IPS-NIHi7 (cell line): ENCODE measurements around the gene CLEC4F.

Source experiments
- DNase-seq: peaks from one replicate; pipeline ENCODE4 v3.0.0; 2012; ENCODE audit warnings: mixed read lengths; ENCODE audit errors: extremely low spot score

CLEC4F gene

GRCh38 chr2:70820499-70820898 is at the start of gene CLEC4F:
Gene CLEC4F (minus strand): TSS chr2:70820599. CDS start chr2:70820523, 76 bp downstream.
- DNase-seq = no peak

DNA sequence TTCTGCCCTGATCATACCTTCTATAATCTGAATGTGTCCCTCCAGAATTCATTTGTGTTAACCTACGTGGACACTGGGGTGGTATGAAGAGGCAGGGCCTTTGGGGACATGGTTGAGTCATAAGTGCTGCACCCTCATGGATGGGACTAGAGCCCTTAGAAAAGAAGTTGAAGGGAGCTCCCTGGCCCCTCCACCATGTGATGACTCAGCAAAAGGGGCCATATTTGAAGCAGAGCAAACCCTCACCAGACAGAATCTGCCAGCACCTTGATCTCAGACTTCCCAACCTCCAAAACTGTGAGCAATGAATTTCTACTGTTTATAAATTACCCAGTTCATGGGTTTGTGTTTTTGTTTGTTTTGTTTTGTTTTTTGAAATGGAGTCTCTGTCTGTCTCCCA is 48.6 kb upstream of the CLEC4F start:
- DNase-seq = no peak

DNA sequence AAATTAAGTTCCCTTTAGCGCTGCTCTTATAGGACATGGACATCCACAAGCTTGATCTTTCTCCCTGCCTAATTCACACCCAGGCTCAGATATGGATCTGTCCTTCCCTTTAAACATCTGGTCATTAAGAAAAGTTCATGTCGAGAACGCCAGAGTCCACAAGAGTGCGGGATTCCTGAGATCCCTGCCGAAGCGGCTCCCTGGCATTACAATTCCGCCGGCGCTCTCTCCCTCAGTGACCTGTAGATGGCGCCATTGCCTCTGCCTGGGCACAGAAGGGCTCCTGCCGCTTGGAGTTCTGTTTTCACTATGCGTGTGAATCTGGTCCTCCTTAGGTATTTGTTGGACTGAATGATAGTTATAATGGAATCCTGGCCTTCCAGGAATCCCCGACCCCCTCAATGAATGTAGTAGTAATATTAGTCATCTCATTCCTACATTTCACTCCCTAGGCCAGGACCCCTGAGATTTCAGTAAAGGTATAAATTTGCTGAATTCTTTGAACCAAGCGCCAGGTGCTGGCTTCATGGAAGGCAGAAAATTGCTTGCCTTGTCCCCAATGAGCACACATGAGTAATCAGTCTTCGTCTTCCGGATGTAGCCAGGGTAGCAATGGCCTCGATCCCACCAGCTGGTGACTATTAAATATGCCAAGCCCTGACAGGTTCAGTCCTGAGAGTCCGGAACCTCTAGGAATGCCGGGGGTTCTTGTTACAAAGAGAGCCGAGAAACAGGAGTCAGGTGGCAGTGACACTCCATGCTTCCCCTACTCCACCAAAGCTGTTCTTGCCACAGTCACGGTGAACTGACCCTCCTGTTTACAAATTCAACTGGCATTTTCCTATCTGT is 41.6 kb upstream of the CLEC4F start:
- peak; percentile 96 for DNase-seq

DNA sequence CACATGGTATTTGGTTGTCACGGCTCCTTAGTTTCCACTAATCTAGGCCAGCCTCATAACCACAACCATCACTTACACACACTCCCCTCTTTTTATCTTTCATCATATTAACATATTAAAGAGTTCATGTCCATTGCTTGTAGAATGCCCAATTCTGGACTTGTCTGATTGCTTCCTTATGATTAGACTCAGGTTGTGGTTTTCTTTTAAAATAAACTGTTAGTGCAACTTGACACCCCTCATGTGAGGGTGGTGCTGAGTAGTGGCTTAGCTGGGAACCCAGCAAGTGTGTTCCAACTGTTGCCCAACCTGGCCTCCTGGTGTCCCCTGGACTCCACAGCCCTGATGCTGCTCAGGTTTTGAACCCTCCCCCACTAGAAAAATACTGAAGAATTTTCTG is 35.3 kb upstream of the CLEC4F start:
- DNase-seq = no peak

DNA sequence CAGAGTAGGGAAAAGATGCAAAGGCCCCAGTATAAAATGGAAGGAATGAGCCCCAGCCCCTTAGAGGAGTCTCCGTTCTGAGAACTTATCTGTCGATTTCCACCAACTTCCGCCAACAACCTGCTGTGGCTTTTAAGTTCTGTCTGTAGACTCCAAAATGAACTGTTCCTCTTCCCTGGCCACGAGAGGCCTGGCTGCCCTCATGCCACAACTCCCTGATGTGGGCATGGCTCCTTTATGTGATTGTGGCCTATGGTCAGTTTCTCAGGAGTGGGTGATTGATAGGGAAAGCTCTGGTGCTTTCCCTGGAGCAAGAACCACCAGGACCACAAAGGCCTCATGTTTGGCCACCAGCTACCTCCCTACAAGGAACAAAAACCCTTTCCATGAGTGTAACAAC is 34.0 kb upstream of the CLEC4F start:
- no peak for DNase-seq

- DNase-seq = no peak
These were observed 32.4 kb upstream of the CLEC4F start for GRCh38 chr2:70852824-70853223.

DNA sequence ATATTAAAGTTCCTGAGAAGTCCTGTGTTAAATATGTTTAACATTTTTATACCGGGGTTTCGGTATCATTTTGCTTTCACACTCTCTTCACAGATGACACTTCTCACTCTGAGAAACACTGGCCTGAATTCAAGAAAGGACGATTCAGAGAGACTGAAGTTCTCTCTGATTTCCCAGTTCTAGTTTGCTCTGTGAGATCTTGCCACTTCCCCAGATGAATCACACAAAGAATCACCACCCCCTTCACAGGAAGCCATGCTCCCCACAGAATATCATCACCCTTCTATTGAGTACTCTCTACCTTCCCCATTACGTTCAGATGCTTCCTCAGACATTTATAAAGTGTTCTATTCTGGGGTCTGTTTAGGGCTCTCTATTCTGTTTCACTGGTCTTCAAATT is 31.3 kb upstream of the CLEC4F start:
- no peak for DNase-seq

- DNase-seq = no peak
These were observed 30.5 kb upstream of the CLEC4F start for GRCh38 chr2:70850925-70851324.

GRCh38 chr2:70842401-70842800 is 22.0 kb upstream of the CLEC4F start:
- no peak for DNase-seq

GRCh38 chr2:70837980-70838925 is 17.9 kb upstream of the CLEC4F start:
- no peak for DNase-seq

DNA sequence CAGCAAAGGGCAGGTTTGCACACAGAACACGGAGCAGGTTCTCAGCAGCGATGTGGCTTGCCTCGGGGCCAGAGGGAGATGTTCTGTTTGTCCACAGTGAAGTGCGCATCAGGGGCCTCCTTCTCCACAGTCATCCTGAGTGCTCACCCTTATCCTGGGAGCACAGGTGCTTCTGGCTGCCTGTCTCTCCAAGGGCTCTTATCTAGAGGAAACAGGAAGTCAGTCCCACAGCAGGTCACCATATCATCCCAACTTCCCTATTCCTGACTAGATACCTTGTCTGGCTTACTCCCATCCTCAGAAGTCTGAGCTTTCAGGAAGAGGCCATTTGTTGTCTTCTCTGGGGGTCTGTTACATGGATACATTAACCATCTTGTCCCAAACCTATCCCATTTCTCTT is 15.2 kb upstream of the CLEC4F start, which contains the start of gene CD207:
TSS of gene CD207 (minus strand) at position 174 of the 400 bp plus-strand sequence. CDS start at position 134, 40 bp downstream.
- DNase-seq = no peak

DNA sequence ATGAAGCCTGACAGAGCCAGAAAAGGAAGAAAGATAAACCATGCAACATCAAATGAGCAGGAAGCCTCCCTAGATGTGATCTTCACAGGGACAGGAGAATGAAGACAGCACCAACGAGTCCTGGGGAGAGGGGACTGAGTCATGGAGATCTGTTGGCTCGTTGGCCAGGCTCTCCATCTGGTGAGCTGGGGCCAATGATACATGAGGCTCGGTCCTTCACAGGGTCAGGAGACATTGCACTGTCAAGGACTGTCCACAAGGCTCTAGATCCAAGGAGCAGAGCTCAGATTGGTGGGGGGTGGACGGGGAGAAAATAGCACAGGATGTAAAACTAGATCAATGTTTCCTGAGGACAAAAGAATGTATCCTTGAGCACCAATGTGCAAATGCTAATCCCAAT is 14.5 kb upstream of the CLEC4F start:
- DNase-seq = no peak

DNA sequence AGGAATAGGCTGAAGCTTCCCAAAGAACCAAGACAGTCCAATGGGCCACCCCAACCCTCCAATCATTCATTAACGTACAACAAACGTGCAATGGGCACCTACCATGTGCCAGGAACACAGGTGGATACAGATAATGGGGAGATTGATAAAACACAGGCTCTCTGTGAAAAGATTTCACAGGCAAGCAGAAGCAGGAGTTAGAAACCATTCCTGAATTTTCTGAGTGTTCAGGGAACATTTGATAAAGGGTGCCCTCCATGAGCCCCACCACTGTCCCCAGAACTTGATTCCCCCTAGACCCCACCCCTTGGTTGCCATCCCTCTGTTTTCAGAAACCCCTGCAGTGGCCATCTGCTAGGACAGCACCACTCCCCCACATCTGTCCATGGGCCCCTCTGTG is 13.7 kb upstream of the CLEC4F start:
- no peak for DNase-seq

DNA sequence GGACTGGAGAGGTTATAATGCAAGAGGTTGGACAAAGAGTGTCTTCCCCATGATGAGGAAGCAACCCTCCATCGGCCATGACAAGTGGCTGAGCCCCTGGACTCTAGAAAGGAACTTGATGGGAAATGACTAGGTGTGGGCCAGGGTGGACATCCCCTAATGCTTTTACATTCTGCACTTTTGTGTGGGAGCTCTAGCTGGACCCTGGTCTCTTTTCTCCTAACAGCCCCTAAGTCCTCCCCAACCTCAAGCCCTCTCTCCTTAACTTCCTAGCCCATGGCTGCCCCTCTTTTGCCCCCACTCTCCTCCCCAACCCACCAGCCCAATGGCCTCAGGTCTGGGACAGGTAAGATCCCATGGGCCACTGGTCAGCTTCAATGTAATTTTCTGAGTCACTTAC is 12.8 kb upstream of the CLEC4F start:
- DNase-seq = no peak

- no peak for DNase-seq
These were observed 12.0 kb upstream of the CLEC4F start for GRCh38 chr2:70832386-70832785.

GRCh38 chr2:70831861-70832260 is 11.5 kb upstream of the CLEC4F start:
- no peak for DNase-seq

DNA sequence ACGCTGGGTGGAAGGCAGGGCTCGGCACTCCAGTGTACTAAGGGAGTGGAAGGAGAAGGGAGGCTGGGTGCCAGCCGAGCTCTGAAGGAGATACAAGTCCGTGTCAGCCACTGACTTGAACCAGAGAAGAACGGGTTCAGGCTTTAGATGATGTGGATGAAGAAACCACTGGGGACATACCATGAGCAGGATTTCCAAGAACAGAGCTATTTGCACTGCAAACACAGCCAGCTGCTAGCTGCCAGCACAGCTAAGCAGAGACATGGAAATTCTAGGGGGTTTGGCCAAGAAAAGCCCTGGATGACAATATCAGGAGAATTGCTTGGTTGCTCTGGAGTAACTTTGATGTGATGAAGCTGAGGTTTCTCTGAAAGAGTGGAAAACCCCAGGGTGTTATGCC is 10.0 kb upstream of the CLEC4F start:
- no peak for DNase-seq

GRCh38 chr2:70829916-70830315 is 9.5 kb upstream of the CLEC4F start:
- DNase-seq = no peak

DNA sequence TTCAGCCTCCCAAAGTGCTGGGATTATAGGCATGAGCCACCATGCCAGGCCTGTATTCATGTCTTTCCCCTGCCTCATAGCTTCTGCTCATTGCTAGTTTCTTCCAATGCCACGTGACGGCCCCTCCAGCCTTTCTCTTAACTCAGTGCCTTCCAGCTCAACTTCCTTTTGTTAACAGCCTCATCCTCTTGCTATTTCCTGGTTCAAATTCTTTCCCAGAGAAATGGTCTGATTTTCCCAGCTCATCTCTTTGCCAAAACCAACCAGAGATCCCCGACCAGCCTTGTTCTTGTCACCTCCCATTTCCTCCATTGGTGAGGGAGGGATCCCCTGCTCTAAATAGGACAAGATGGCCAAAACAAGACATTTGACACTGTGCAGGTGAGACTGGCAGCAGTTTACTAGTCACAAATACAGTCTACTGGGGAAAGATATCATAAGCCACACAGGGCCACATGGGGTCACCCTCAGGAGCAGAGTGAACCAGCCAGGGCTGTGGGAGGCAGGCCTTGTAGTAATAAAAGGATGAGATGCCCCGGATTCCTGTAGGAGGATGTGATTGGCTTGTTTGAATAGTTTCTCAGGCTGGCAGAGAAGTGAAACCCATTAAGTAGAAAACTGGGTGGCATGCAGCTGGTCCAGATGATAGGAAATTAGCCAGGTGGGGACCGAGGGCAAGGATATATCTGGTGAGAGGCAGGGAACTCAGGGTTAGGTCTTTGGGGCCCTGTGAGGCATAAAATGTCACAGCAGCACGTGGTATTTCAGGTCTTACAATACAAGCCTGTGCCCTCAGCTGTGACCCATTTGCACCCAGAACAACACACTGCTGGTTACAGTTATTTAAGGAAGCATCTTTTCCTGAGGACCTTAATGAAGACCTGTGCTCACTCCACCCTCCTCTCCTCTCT is 8.8 kb upstream of the CLEC4F start:
- DNase-seq = no peak

DNA sequence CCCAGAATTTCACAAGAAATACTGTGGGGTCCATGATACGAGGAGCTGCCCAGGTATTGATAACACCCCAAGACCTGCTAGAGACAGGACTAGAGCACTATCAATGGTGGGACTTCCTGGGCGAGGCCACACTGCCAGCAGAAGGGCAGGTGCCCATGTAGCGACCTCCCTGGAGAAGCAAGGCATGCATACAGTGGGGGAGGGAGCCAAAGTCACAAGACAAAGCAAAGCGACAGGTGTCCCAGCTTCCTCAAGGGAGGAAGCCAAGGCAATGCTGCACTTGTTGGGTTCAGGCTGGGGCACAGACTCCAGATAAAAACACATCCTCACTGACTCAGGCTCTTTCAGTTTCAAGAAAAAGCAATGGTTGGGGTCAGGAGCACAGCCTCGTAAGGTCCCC is 7.7 kb upstream of the CLEC4F start:
- peak; percentile 26 for DNase-seq

GRCh38 chr2:70827388-70827787 is 7.0 kb upstream of the CLEC4F start:
- no peak for DNase-seq
